ENCODE measurements around the gene APOO.

APOO gene

DNA sequence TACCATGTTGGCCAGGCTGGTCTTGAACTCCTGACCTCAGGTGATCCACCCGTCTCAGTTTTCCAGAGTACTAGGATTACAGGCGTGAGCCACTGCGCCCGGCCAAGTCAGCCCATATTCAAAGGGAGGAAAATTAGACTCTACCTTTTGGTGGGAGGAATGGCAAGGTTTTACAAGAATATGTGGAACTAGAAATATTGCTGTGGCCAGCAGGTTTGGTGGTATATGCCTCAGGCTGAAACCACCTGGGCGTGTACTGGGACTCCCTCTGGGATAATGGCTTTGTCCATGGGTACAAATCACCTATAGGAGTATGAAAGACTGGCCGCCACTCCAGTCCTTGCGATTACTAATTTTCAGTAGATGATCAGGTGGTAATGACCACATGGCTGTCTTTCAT is 92.4 kb downstream of the APOO start:
- Histone ChIP-seq H3K9ac (ENCODE audit: low read length) (no peak overlapping the region), H4K20me1 (ENCODE audit: insufficient read depth, low read length) (no peaks in the 10 kb centered on the region), H3K27ac (ENCODE audit: low read depth, low read length, poor library complexity, severe bottlenecking) (no peak overlapping the region), H3K4me2 (ENCODE audit: low read length) (no peak overlapping the region), H3K79me2 (ENCODE audit: insufficient read depth, low read length) (no peaks in the 10 kb centered on the region), H3F3A (ENCODE audit: insufficient read depth, low read length) (no peaks in the 10 kb centered on the region), H3K9me2 (ENCODE audit: low read depth, low read length) (no peaks in the 10 kb centered on the region), H2AFZ (ENCODE audit: low read length) (no peak overlapping the region), H3K4me1 (ENCODE audit: insufficient read depth, low read length, severe bottlenecking) (peaks cover 31% of the 10 kb centered on the region), H3K27me3 (ENCODE audit: insufficient read depth, low read length) (no peaks in the 10 kb centered on the region), H3K4me3 (ENCODE audit: low read depth, low read length, poor library complexity, severe bottlenecking) (no peak overlapping the region), H3K36me3 (ENCODE audit: insufficient read depth, low read length) (no peaks in the 10 kb centered on the region), H3K9me3 (ENCODE audit: low read length) (no peaks in the 10 kb centered on the region)
- TF ChIP-seq EZH2 (IDR thresholded peaks at IDR 0.05; ENCODE audit: borderline replicate concordance, low read length), result no peak
- TF ChIP-seq, protein P1, sequence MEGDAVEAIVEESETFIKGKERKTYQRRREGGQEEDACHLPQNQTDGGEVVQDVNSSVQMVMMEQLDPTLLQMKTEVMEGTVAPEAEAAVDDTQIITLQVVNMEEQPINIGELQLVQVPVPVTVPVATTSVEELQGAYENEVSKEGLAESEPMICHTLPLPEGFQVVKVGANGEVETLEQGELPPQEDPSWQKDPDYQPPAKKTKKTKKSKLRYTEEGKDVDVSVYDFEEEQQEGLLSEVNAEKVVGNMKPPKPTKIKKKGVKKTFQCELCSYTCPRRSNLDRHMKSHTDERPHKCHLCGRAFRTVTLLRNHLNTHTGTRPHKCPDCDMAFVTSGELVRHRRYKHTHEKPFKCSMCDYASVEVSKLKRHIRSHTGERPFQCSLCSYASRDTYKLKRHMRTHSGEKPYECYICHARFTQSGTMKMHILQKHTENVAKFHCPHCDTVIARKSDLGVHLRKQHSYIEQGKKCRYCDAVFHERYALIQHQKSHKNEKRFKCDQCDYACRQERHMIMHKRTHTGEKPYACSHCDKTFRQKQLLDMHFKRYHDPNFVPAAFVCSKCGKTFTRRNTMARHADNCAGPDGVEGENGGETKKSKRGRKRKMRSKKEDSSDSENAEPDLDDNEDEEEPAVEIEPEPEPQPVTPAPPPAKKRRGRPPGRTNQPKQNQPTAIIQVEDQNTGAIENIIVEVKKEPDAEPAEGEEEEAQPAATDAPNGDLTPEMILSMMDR (IDR thresholded peaks at IDR 0.05; ENCODE audit: low read length), result no peak

DNA sequence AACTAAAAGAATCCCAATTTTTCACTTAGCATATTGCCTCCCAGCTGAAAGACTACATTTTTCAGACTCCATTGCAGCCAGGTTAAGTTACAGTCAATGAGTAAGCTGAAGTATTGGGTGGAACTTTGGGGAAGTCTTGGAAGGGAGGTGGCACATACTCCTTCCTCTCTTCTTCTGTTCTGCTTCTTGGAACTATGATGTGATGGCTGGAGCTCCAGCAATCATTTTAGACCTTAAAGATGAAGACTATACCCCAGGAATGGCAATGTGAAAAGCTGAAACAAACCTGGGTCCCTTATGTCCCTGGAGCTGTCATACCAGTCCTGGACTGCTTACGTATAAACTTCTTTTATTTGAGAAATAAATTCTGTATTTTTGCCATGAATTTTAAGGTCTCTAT is 93.9 kb downstream of the APOO start:
- H4K20me1 ChIP-seq (ENCODE audit: insufficient read depth, low read length), result no peaks in the 10 kb centered on the region
- no peaks in the 10 kb centered on the region for H3K9me3 ChIP-seq (ENCODE audit: low read length)
- no peaks in the 10 kb centered on the region for H3K27me3 ChIP-seq (ENCODE audit: insufficient read depth, low read length)
- H3K9me2 ChIP-seq (ENCODE audit: low read depth, low read length), result no peaks in the 10 kb centered on the region
- no peak overlapping the region for H2AFZ ChIP-seq (ENCODE audit: low read length)
- H3K4me3 ChIP-seq (ENCODE audit: low read depth, low read length, poor library complexity, severe bottlenecking), result no peak overlapping the region
- no peaks in the 10 kb centered on the region for H3F3A ChIP-seq (ENCODE audit: insufficient read depth, low read length)
- H3K36me3 ChIP-seq (ENCODE audit: insufficient read depth, low read length), result no peaks in the 10 kb centered on the region
- no peak overlapping the region for H3K4me2 ChIP-seq (ENCODE audit: low read length)
- peaks cover 28% of the 10 kb centered on the region for H3K4me1 ChIP-seq (ENCODE audit: insufficient read depth, low read length, severe bottlenecking)
- H3K9ac ChIP-seq (ENCODE audit: low read length), result no peak overlapping the region
- no peaks in the 10 kb centered on the region for H3K79me2 ChIP-seq (ENCODE audit: insufficient read depth, low read length)
- H3K27ac ChIP-seq (ENCODE audit: low read depth, low read length, poor library complexity, severe bottlenecking), result no peak overlapping the region
- TF ChIP-seq, protein P1 (IDR thresholded peaks at IDR 0.05; ENCODE audit: low read length), result no peak
- no peak for TF ChIP-seq EZH2 (IDR thresholded peaks at IDR 0.05; ENCODE audit: borderline replicate concordance, low read length)

DNA sequence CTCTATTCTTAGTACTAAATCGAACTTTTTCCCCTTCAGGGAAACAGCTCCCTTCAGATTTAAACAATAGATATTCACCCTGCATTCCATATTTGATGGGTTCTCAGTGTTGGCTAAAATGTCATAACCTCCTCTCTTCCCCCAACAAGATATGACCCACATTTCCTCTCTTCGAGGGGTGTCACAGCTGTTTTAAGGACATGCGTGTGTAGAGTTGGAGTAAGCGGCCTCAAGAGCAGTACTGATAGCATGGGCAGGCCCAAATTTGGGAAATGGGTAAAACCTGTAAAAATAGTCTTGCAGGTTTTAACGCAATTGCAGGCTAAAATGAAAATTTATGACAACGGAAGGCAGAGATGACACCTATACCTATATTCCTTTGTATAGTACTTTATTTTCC is 96.1 kb downstream of the APOO start:
- no peak overlapping the region for H3K27ac ChIP-seq (ENCODE audit: low read depth, low read length, poor library complexity, severe bottlenecking)
- TF ChIP-seq, protein P1 (IDR thresholded peaks at IDR 0.05; ENCODE audit: low read length), result no peak
- TF ChIP-seq EZH2 (IDR thresholded peaks at IDR 0.05; ENCODE audit: borderline replicate concordance, low read length), result no peak
- H3K9me2 ChIP-seq (ENCODE audit: low read depth, low read length), result no peaks in the 10 kb centered on the region
- no peaks in the 10 kb centered on the region for H3K9me3 ChIP-seq (ENCODE audit: low read length)
- no peaks in the 10 kb centered on the region for H3K36me3 ChIP-seq (ENCODE audit: insufficient read depth, low read length)
- H2AFZ ChIP-seq (ENCODE audit: low read length), result no peak overlapping the region
- H3K27me3 ChIP-seq (ENCODE audit: insufficient read depth, low read length), result no peaks in the 10 kb centered on the region
- H3K4me1 ChIP-seq (ENCODE audit: insufficient read depth, low read length, severe bottlenecking), result peaks cover 27% of the 10 kb centered on the region
- peak overlapping the region; percentile 42; the same call in 1 of the 2 replicates for H3K4me2 ChIP-seq (ENCODE audit: low read length)
- H3K79me2 ChIP-seq (ENCODE audit: insufficient read depth, low read length), result no peaks in the 10 kb centered on the region
- no peak overlapping the region for H3K9ac ChIP-seq (ENCODE audit: low read length)
- no peaks in the 10 kb centered on the region for H4K20me1 ChIP-seq (ENCODE audit: insufficient read depth, low read length)
- H3K4me3 ChIP-seq (ENCODE audit: low read depth, low read length, poor library complexity, severe bottlenecking), result no peak overlapping the region
- no peaks in the 10 kb centered on the region for H3F3A ChIP-seq (ENCODE audit: insufficient read depth, low read length)

Measured in OCI-LY1 (cell line).